Stimulated activated CD4-positive, alpha-beta T cell treated with anti-CD3 and anti-CD28 coated beads, Interleukin-1b, Interleukin-23, amount 100 ng/mL, for 24 hours (primary cell): ENCODE measurements around the gene LIPG.
"Not testable (repeated sequence)": the region's sequence is repeated elsewhere in the genome, so short reads cannot be mapped to it uniquely, and the experiment has no call there.

Source experiments
- DNase-seq, 4 experiments: peaks; one replicate each; pipeline ENCODE4 v3.0.0-alpha.2; 2020; ENCODE audit warnings: low read depth in 4 of 4, low spot score in 1 of 4

LIPG gene

DNA sequence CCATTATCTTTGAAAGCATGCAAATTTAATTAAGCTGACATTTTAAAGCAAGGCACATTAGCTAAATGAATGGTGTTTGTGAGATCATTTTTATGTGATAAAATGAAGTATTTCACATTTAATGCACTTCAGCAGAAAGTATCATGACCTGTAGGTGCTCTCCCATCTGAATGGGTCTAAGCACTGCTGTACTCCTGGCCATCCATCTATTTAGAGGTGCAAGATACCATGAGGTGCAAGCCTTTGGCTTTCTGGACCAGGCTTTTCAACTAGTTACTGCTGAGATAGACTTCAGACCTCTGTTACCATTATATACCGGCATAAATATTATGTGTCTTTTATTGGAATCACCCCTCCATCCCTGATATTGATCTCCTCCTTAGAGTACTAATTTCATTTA lies 15.6 kb upstream of the LIPG start:
- no peak for DNase-seq

DNA sequence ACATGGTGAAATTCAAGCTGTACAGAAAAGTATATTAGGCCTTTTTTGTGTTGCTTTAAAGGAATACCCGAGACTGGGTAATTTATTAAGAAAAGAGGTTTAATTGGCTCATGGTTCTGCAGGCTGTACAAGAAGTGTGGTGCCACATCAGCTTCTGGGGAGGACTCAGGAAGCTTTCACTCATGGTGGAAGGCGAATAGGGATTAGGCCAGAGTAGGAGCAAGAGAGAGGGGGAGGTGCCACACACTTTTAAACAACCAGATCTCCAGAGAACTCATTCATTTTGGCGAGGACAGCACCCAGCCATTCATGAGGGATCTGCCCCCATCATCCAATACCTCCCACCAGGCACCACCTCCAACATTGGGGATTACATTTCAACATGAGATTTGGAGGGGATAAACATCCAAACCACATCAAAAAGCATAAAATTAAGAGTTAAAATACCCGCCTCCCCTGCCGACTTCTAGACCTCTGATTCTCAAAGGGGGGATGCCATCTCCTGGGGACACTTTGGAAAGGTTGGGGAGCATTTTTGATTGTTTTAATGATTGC lies 15.1 kb upstream of the LIPG start:
- no peak for DNase-seq

DNA sequence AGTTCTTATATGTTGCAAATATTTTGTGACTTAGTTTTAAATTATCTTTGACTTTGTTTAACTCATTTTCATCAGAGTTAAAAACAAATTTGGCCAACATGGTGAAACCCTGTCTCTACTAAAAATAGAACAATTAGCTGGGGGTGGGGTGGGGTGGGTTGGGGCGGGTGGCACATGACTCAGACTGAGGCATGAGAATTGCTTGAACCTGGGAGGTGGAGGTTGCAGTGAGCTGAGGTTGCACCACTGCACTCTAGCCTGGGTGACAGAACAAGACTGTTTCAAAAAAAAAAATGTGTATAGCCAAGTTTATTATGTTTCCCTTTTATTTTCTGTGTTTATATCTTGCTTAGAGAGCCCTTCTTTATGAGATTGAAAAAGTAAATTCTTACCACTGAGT lies 14.2 kb upstream of the LIPG start:
- DNase-seq: no peak

DNA sequence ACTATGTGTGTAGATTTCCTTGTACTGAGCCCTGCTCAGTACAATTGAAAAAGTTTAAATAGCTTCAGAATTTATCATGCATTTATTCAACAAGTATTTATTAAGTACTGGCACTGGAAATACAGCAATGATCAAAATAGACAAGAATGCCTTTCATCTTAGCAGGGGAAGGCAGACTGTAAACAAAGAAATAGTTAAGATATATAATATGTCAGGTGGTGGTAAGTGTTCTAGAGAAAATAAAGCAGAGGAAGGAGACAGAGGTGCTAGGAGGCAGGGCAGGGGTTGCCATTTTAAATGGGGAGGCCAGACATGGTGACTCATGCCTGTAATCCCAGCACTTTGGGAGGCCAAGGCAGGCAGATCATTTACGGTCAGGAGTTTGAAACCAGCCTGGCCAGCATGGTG lies 13.6 kb upstream of the LIPG start:
- DNase-seq: no peak

DNA sequence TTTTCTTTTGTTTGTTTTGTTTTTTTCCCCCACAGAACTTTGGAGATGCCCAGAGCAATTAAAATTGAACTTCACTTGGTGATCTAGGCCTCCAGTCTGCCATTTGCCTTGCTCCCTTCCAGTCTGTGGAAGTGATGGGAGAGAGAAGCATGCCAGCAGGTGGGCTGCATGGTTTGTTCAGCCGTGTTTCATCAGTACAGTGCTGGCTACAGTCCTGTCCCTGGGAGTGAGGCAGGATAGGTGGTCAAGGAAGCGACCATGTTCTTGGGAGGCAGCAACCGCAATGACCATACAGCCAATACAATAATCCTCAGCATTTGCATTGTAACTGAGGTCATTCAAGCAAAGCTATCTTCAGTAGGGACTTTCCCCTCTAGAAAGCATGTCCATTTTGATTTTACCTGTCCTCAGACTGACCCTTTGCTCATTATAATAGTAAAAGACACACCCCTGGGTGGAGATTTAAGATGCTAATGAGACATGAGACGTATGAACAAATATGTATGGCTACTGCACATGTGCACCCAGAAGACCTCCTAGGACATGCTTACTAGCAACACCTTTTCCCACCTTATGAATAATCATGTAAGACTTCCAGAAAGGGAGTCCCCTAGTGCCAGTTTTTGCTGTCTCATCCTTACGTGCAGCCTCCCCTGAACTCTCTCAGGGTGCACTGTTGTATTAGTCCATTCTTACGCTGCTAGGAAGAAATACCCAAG lies 11.1 kb upstream of the LIPG start:
- no peak for DNase-seq

DNA sequence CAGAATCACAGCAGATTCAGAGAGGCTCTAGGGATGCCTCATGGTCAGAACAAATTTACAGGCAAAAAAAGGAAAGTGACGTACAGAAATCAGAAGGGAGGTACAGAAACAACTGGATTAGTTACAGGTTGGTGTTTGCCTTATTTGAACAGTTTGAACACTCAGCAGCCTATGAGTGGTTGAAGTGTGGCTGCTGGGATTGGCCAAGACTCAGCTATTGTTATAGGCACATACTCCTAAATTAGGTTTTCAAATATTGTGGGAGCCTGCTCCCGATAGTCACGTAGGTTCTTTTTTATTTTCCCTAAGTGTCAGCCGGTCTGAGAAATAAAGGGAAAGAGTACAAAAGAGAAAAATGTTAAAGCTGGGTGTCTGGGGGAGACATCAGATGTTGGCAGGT lies 8.9 kb upstream of the LIPG start:
- DNase-seq: no peak

DNA sequence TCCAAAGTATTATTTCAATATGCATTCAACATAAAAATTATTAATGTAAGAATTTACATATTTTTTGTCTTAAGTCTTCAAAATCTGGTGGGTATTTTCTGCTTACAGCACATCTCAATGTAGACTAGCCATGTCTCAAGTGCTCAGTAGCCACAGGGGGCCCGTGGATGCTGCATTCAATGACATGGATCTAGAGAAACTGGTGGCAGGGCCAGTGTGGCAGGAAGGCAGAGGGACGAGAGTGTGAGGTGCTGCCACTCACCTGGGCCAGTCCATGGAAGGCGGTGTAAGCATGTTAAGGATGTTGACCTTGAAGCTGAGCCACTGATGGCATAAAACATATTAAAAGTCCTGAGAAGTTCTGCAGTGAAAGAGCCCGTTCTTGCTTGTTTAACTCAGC lies 6.2 kb upstream of the LIPG start:
- no peak for DNase-seq

DNA sequence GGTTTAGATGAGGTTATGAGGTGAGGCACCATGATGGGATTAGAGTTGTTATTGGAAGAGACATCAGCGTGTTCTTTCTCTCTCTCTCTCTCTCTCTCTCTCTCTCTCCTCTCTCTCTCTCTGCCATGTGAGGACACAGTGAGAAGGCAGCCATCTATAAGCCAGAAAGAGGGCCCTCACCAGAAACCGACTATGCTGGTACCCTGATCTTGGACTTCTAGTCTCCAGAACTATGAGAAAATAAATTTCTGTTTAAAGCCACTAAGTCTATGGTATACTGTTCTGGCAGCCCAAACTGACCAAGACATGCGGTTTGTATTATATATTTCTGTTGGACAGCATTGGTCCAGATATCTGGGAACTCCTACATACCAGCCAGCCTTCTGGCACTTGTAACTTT lies 3.5 kb upstream of the LIPG start:
- no peak for DNase-seq

DNA sequence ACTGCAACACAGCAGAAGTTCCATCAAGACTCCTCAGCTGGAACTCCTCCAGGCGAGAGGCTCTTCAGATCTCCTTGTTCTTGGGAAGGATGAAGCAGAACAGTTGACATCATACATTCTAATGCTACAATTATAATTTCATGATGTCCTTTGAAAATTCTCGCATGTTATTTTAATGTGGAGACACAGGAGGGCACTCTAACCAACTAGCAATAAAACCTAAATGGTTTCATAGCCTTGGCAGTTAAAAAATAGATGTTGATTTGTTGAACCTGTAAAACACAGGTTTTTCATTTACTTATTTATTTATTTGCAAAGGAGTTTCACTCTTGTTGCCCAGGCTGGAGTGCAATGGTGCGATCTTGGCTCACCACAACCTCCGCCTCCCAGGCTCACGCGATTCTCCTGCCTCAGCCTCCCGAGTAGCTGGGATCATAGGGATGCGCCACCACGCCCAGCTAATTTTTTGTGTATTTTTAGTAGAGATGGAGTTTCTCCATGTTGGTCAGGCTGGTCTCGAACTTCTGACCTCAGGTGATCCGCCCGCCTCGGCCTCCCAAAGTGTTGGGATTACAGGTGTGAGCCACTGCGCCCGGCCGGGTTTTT lies 2.4 kb upstream of the LIPG start:
- not testable (repeated sequence) for DNase-seq

DNA sequence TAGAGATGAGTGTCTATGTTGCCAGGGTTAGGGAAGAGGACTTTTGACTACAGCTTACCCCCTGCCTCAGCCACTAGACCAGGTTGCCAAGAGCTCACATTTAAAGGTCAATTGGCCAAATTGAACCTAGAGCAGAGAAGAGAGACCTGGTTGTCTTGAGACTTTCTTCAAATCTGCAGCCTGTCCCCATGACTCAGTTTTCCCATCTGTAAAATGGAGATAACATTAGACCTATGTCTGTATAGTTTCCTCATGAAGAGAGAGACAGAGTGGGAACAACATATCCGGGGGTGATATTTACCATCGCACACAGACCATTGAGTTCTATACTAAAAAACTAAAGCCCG lies 1.6 kb upstream of the LIPG start:
- DNase-seq: no peak

DNA sequence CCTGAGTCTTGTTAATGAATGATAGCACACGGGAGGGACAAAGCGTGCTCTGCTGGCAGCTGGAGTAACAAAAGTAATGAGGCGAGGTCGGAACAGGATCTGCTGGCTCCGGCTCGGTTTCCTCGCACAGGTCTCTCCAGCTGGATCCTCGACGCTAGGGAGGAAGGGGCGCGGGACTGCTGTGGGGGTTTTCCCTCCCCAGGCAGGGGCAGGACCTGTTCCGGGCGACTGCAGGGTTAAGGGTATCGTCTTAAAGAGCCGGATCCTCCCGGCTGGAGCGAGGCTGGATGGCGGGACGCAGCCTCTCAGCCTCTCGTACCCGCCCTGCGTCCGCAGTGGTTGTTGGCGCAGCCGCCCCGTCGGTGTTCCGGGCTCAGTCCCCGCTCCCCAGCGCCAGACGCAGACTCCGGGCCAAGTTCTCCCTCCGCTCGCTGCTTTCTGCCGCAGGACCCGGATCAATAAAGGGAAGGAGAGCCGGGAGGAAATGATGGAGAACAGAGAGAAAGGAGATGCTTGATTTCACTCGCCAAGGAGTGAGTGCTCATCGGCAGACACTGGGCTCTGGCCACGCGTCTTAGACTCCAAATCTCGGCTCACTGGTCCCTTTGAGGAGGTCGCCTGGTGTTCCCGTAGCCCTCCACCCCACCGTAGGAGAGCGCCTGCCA lies 1.1 kb upstream of the LIPG start:
- DNase-seq: no peak

DNA sequence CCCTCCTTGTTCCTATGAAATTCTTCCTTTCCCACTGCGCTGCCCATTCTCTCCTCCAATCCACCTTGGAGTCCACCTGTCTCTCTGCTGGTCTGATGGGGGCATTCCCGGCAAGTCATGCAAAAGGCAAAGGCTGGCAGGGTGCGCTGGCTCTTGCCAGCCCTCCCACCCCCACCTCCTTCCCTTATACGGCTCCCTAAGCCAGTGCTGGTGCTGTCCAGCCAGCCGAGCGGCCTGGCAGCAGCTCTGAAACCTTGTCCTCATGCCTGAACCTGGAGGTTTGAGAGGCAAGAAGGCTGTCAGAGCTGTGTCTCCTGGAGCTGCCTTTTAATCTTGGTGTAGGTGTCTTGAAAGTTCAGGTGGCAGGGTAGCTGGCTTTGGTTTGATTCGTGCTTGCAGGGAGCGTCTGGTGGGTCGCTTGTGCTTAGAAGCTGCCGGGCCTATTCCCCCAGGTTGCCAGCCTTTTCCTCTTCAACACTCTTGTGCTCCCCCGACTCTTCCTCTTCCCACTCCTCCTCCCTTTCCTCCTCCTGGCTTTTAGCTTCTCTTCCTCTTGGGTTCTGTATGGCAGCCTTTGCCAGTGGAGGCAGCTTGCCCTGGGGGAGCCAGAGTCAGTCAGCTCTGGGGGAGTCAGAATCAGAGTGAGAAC lies 748 bp downstream of the LIPG start:
- DNase-seq: no peak

DNA sequence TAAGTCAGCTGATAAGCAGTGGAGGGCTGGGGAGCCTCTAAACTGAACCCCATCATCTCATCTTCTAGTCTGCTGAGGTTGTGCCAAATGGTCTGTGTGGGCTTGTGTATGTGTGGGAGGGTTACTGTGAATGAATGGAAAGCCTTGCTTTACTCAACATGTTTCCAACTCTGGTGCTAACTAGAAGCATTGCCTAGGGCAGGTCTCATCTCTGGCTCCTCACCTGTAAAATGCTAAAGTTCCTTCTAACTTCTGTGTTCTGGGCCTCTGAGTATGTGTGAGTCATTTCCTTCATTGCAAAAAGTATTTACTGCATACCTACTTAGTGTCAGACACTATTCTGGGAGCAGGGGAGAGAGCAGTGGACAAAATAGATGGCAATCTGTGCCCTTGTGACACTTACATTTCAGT lies 1.3 kb downstream of the LIPG start:
- DNase-seq: no peak

DNA sequence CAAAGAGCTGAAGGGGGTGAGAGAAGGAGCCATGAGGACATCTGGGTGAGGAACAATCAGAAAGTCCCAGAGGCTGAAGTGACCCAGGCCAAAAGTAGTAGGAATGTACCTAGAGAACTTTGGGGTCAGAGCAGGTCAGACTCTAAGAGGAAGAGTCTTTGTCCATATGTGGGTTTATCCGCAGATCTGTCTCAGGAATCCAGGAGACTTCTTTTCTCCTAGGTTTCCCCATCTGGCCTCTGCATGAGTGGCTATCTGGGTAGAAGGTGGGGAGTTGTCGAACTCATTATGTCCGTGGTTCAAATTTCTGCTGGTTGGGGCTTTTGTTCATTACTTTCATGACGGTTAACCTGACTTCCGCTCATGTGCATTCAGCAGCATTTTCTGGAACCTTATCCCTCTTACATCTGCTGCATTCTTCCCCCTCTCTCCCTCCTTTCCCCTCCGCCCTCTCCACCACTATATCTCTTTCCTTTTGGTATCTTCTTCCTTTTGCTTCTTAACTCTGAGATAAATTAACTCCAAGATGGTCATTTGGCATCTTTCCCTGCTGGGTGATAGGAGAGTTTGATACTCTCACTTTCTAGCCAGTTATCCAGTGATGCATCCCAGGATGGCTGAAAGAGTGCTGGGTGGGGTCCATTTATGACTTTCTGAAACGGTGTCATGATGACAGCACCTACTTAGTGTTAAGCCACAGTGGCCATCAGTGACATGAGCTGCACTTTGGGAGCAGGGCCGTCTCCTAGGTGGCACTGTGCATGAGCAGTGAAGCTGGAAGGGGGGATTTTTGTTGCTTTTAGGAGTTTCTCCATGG lies 2.1 kb downstream of the LIPG start:
- no peak for DNase-seq

DNA sequence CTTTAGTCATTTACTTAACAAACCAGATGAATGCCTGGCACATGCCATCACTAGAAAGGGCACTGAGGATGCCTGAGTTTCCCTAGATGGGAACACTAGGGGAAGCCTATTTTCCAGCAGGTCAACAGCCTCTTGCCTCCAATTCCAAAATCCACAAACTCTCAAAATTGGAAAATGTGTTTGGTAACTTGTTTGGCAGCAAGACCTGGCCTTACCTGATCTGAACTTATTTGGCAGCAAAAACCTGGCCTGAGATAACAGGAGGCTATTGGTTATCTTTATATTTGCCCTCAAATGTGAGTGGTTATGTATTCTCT lies 2.6 kb downstream of the LIPG start:
- DNase-seq: no peak

DNA sequence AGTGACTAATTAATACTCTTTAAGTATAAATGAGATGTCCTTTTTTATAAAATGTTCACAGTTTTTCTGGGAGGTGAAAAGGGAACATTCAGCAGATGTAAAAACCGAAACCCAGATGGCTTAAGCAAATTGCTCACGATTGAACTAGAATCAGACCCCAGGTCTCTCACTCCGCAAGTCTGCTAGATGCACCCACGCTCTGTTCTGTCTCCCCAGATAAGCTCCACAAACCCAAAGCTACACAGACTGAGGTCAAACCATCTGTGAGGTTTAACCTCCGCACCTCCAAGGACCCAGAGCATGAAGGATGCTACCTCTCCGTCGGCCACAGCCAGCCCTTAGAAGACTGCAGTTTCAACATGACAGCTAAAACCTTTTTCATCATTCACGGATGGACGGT lies 3.2 kb downstream of the LIPG start:
- DNase-seq: no peak

DNA sequence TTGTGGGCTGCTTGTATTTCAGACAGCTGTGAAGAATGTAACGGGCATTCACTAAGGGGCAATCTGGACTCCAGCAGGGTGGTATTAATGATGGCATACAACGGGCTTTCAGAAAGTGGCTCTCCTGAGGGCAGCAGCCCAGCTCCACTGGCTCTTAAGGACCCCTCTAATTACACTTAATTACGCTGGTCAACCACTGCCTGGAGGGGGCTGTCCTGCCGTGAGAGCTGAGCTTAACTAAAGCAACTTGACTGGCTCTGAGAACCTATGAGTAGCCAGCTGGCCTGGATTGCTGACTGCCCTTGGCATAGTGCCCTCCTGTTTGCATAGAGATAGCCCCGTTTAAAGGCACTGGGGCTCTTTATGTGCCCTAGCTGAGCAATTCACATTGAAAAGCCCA lies 3.8 kb downstream of the LIPG start:
- no peak for DNase-seq

DNA sequence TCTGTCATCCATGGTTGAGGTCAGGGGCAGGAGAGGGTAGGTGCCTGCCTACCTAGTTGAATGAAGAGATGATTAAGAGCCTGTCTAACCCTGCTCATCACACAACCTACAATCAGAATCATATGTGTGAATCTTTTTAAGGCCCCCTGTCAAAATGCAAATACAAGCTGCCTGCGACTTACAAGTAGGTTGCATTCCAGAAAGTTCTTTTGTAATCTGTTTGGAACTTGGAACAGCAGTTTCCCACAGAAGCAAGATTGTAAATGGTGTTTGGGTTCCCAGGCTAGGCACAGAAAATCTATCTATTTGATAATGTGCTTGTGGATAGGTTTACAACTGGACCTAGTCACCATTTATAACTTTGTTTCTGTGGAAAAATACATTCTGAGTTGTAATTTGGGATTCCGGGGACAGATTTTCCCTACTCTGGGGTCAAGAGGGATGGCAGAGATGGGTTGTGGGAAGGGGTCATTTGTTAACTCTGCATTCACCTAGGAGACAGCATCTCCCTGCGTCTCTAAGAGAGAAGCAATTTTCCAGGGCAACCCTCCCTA lies 4.4 kb downstream of the LIPG start:
- no peak for DNase-seq

DNA sequence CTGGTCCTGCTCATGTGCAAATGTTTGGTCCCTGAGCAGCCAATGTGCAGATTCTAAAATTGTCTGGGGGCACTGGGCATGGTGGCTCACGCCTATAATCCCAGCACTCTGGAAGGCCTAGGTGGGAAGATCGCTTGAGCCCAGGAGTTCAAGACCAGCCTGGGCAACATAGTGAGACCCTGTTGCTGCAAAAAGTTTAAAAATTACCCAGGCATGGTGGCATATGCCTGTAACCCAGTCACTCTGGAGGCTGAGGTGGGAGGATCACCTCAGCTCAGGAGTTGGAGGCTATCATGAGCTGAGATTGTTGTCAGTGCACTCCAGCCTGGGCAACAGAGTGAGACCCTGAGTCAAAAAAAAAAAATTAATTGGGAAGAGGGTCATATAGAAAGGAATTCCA lies 5.1 kb downstream of the LIPG start:
- no peak for DNase-seq

DNA sequence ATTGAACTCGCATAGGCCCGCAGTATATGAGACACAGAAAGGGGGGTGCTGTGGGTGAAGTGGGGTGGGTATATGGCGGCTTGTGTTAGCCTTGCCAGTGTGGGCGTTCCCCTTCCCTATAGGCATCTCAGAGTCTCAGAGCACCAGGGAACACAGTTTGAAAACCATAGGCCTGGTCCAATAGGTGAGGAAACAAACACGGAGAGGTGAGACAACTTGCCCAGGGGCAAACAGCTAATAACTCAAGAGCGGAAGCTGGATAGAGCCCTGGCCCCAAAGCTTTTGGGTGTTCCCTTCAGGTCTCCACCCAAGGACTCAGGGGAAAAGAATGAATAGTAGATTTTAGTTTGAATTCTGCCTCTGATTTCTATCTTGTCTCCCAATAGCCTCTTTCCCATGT lies 7.9 kb downstream of the LIPG start:
- DNase-seq: no peak

DNA sequence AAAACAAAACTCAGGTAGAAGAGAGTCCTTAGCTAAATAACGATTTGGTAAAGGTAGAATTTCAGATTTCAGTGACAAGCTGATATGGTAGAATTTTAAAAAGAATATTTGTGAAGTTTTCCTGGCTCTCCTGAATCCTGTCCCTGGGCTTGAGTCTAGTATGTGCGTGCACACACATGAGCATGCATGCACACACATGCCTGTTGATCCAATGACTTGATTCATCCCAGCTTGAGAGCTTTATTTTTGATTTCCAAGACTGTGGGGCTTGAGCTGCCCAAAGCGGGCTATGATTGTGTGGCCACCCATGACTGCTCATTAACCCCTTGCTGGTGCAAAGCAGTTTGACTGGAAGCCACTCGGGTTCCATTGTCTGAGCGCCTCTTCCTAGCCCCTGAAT lies 9.0 kb downstream of the LIPG start:
- DNase-seq: no peak
